Loucy (cell line): ENCODE results near the gene SEL1L3.

ENCODE experiments used
- H2AFZ ChIP-seq: fragments of 200-600 bp; sonication (generic); 2 replicates; pipeline ENCODE4 v1.6.0; 2016; ENCODE audit warnings: antibody characterized with exemption, mild to moderate bottlenecking, low read length, moderate library complexity
- H3F3A ChIP-seq: fragments of 200-600 bp; 2 replicates; pipeline ENCODE4 v1.6.0; 2016; ENCODE audit warnings: antibody characterized with exemption, low read depth, mild to moderate bottlenecking
- H3K27me3 ChIP-seq: fragments of 200-600 bp; sonication (generic); 2 replicates; pipeline ENCODE4 v1.6.1; 2014; ENCODE audit warnings: low read length, mild to moderate bottlenecking; ENCODE audit not compliant: insufficient read depth, poor library complexity, severe bottlenecking
- H3K36me3 ChIP-seq: fragments of 200-600 bp; sonication (generic); 2 replicates; pipeline ENCODE4 v1.6.1; 2016; ENCODE audit warnings: low read length; ENCODE audit not compliant: insufficient read depth
- H3K4me1 ChIP-seq: fragments of 200-600 bp; sonication (generic); 2 replicates; pipeline ENCODE4 v1.5.1; 2014; ENCODE audit warnings: low read length, mild to moderate bottlenecking; ENCODE audit not compliant: insufficient read depth, poor library complexity, severe bottlenecking
- H3K4me2 ChIP-seq: fragments of 200-600 bp; sonication (generic); 2 replicates; pipeline ENCODE4 v1.6.0; 2014; ENCODE audit warnings: antibody characterized with exemption, low read length, low read depth, mild to moderate bottlenecking; ENCODE audit not compliant: poor library complexity, severe bottlenecking
- H3K4me3 ChIP-seq: fragments of 200-600 bp; sonication (generic); 2 replicates; pipeline ENCODE4 v1.5.1; 2014; ENCODE audit warnings: low read length, mild to moderate bottlenecking, mixed read lengths; ENCODE audit not compliant: poor library complexity, severe bottlenecking
- H3K79me2 ChIP-seq: fragments of 200-600 bp; sonication (generic); 2 replicates; pipeline ENCODE4 v1.6.1; 2014; ENCODE audit warnings: low read length; ENCODE audit not compliant: insufficient read depth
- H3K9ac ChIP-seq: fragments of 200-600 bp; sonication (generic); 2 replicates; pipeline ENCODE4 v1.6.0; 2014; ENCODE audit warnings: mild to moderate bottlenecking, low read depth, low read length, moderate library complexity; ENCODE audit not compliant: poor library complexity, severe bottlenecking
- H3K9me2 ChIP-seq: fragments of 200-600 bp; sonication (generic); replicated peaks from 2 replicates; pipeline ENCODE4 v1.6.1; 2016; ENCODE audit warnings: low read depth, low read length, mixed read lengths
- H3K9me3 ChIP-seq: fragments of 200-600 bp; sonication (generic); 2 replicates; pipeline ENCODE4 v1.6.1; 2014; ENCODE audit warnings: mild to moderate bottlenecking, antibody characterized with exemption, low read length, low read depth; ENCODE audit not compliant: insufficient read depth
- H4K20me1 ChIP-seq: fragments of 200-600 bp; sonication (generic); 2 replicates; pipeline ENCODE4 v1.6.0; 2014; ENCODE audit warnings: antibody characterized with exemption, low read length, mild to moderate bottlenecking; ENCODE audit not compliant: insufficient read depth, poor library complexity, severe bottlenecking
- EZH2phosphoT487 ChIP-seq: fragments of 200-600 bp; IDR thresholded peaks from 2 replicates; pipeline ENCODE4 v1.6.1; 2018; ENCODE audit warnings: antibody characterized with exemption, mild to moderate bottlenecking, moderate library complexity, borderline replicate concordance
- TF ChIP-seq, protein P1 (sequence below): fragments of 200-600 bp; sonication (generic); conservative IDR thresholded peaks from 2 replicates; pipeline ENCODE4 v1.5.1; 2014; ENCODE audit warnings: mild to moderate bottlenecking, antibody characterized with exemption, low read length

Gene SEL1L3

DNA sequence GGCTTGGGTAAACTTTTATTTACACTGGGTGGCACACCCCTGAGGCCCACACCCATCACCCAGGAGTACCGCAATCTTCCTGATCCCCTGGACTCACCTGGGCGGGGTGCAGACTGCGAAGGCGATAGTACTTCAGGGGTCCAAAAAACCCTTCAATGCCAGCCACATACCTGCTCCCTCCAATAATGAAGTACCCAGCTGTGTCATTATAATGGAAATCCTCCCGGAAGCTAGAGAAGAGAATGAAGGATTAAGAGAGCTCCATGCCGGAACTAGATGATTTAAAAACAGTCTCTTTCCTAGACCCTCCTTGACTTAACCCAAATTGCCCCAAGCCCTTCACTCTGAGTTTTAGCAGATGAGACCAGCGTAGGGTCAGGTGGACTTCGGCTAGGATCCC, 40.9 kb downstream of the SEL1L3 start:
- no peaks in the 10 kb centered on the region for H3K36me3 ChIP-seq
- no peaks in the 10 kb centered on the region for H3K9me2 ChIP-seq
- no peak overlapping the region for H3K4me2 ChIP-seq
- H3K9ac ChIP-seq: no peak overlapping the region
- no peaks in the 10 kb centered on the region for H3K4me1 ChIP-seq
- no peak overlapping the region for H2AFZ ChIP-seq
- TF ChIP-seq EZH2phosphoT487: no peak
- TF ChIP-seq, protein P1, sequence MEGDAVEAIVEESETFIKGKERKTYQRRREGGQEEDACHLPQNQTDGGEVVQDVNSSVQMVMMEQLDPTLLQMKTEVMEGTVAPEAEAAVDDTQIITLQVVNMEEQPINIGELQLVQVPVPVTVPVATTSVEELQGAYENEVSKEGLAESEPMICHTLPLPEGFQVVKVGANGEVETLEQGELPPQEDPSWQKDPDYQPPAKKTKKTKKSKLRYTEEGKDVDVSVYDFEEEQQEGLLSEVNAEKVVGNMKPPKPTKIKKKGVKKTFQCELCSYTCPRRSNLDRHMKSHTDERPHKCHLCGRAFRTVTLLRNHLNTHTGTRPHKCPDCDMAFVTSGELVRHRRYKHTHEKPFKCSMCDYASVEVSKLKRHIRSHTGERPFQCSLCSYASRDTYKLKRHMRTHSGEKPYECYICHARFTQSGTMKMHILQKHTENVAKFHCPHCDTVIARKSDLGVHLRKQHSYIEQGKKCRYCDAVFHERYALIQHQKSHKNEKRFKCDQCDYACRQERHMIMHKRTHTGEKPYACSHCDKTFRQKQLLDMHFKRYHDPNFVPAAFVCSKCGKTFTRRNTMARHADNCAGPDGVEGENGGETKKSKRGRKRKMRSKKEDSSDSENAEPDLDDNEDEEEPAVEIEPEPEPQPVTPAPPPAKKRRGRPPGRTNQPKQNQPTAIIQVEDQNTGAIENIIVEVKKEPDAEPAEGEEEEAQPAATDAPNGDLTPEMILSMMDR: no peak
- H4K20me1 ChIP-seq: no peaks in the 10 kb centered on the region
- H3K79me2 ChIP-seq: no peaks in the 10 kb centered on the region
- no peaks in the 10 kb centered on the region for H3K9me3 ChIP-seq
- H3F3A ChIP-seq: no peaks in the 10 kb centered on the region
- H3K27me3 ChIP-seq: no peaks in the 10 kb centered on the region
- no peak overlapping the region for H3K4me3 ChIP-seq

DNA sequence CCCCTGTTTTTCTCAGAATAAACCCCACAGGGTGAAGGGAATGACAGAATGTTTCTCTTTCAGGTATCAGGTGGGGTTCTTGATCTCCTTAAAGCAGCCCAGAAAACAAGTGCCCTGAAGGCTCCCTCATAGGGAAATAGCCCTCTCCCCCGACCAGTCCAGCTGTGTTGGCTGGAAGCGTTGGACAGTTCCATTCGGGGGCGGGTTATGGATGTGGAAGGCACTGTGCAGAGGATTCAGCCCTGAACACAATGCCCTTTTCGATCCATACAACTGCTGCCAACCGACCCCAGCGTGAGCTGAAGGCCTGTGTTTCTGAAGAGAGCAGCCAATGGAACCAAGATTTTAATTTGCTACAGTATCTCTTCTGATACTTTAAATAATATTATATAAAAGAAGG, 41.5 kb downstream of the SEL1L3 start:
- H3K9ac ChIP-seq: no peak overlapping the region
- H3F3A ChIP-seq: no peaks in the 10 kb centered on the region
- TF ChIP-seq EZH2phosphoT487: no peak
- TF ChIP-seq, protein P1: no peak
- H3K4me1 ChIP-seq: no peaks in the 10 kb centered on the region
- H4K20me1 ChIP-seq: no peaks in the 10 kb centered on the region
- H2AFZ ChIP-seq: no peak overlapping the region
- no peak overlapping the region for H3K4me3 ChIP-seq
- H3K36me3 ChIP-seq: no peaks in the 10 kb centered on the region
- H3K9me2 ChIP-seq: no peaks in the 10 kb centered on the region
- H3K9me3 ChIP-seq: no peaks in the 10 kb centered on the region
- no peak overlapping the region for H3K4me2 ChIP-seq
- H3K27me3 ChIP-seq: no peaks in the 10 kb centered on the region
- H3K79me2 ChIP-seq: no peaks in the 10 kb centered on the region

DNA sequence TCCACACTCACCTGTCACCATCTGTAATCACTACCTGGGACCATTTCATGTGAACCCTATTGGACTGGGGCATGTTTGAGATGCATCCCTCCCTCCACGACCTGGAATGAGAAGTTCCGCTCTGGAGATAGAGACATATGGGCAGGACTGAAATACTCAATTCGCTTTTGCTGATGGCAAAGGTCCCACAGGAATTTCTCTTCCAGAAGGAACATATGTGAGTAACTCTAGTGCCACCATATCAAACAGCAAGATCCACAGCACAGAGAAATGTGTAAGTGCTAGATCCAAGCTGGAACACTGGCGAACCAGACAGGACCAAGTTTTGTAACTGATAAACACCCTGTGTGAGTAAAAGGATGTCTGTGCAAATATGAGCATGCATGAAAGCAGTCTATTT, 43.9 kb downstream of the SEL1L3 start:
- Histone ChIP-seq H3K4me2 (no peak overlapping the region), H3K36me3 (no peaks in the 10 kb centered on the region), H3K9me3 (no peaks in the 10 kb centered on the region), H3K9ac (no peak overlapping the region), H3K9me2 (no peaks in the 10 kb centered on the region), H3F3A (no peaks in the 10 kb centered on the region), H3K4me1 (no peaks in the 10 kb centered on the region), H3K79me2 (no peaks in the 10 kb centered on the region), H4K20me1 (no peaks in the 10 kb centered on the region), H3K4me3 (no peak overlapping the region), H2AFZ (no peak overlapping the region), H3K27me3 (no peaks in the 10 kb centered on the region)
- TF ChIP-seq, protein P1: no peak
- TF ChIP-seq EZH2phosphoT487: no peak
